Measurements from ENCODE around the gene NEURL1. TPM values are rescaled to one million over a fixed set of nuclear protein-coding genes. Genes with fewer than 3 reads are reported as not detected.
"Not testable (repeated sequence)": the region's sequence is repeated elsewhere in the genome, so short reads cannot be mapped to it uniquely, and the experiment has no call there.

The NEURL1 gene
- polyA plus RNA-seq, 1 donor = 40.5 TPM

DNA sequence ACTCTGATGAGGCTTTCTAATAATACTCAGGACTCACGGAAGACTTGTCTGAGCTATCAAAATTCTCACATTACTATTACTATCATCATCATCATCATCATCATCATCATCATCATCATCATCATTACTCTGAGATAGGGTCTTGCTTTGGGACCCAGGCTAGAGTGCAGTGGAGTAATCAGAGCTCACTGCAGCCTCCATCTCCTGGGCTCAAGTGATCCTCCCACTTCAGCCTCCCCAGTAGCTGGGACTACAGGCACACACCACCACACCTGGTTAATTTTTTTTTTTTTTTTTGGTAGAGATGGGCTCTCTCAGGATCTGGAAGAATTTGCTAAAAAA, 112.6 kb downstream of the NEURL1 start:
- DNase-seq (ENCODE audit: low read depth) = not testable (repeated sequence)

DNA sequence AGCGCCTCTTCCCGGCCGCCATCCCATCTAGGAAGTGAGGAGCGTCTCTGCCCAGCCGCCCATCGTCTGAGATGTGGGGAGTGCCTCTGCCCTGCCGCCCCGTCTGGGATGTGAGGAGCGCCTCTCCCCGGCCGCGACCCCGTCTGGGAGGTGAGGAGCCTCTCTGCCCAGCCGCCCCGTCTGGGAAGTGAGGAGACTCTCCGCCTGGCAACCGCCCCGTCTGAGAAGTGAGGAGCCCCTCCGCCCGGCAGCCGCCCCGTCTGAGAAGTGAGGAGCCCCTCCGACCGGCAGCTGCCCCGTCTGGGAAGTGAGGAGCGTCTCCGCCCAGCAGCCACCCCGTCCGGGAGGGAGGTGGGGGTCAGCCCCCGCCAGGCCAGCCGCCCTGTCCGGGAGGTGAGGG, 113.5 kb downstream of the NEURL1 start:
- not testable (repeated sequence) for DNase-seq (ENCODE audit: low read depth)

DNA sequence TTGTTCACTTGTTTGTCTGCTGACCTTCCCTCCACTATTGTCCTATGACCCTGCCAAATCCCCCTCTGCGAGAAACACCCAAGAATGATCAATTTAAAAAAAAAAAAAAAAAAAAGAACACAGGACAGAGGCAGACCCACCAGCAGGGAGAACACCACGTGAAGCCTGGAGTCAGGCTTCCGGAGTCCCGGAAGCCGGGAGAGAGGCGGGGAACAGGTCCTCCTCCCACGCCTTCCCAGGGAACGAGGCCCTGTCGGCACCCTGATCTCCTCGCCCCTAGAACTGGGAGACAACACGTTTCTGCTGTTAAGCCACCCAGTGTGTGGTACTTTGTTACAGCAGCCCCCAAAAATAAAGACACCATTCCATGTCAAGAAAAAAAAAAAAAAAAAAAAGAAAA, 114.6 kb downstream of the NEURL1 start:
- not testable (repeated sequence) for DNase-seq (ENCODE audit: low read depth)

DNA sequence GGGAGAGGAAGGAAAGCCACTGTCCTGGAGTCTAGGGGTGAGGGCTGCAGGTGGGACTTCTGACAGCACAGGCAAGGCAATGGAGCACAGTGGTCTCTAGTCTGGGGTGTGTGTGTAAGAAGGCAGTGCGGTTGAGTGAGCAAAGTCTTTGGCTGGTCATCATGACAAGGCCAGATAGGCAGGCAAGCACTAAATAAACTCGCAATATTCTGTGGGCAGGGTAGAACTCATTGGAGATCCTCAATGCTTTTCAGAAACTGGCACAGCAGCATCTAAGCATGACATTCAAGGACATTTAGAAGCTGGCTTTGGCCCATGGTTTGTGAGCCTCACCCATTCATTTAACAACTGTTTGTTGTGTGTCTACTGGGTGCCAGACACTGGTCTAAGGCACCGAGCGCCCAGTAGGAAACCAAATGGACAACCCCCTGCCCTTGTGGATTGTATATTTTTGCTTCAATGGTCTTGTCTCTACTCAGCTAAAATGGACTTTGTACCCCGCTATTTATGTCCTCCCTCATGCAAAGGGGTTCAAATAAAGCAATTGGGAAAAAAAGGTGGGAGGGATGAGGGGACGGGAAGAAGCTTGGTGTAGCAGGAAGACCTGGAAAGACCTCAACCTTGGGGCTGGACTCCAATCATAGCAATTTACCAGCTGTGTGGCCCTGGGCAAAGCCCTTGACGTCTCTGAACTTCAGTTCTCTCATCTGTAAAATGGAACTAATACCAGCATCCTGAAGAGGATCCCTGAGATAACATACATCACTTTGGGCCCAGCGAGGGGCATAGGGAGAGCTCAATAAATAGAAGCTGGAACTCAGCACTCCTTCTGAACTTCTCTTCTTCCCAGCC, 116.0 kb downstream of the NEURL1 start:
- DNase-seq (ENCODE audit: low read depth) = no peak

DNA sequence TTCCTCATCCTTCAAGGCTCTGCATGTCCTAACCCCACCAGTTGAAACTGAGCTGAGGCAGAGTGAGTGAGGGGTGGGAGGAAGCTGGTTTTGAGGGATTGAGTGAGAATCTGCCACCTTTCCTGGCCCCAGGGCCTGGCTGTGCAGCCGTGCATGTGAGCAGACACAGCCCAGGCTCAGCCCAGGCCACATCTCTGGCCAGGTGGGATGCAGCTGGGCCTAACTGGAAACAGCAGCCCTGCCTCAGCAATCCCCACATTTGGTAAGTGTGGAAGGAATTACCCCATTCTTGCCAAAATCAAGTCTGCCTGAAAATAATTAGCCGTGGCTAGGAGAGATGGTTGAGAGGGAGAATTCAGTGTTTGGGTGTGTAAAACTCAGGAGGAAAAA, 116.6 kb downstream of the NEURL1 start:
- DNase-seq (ENCODE audit: low read depth) = no peak

DNA sequence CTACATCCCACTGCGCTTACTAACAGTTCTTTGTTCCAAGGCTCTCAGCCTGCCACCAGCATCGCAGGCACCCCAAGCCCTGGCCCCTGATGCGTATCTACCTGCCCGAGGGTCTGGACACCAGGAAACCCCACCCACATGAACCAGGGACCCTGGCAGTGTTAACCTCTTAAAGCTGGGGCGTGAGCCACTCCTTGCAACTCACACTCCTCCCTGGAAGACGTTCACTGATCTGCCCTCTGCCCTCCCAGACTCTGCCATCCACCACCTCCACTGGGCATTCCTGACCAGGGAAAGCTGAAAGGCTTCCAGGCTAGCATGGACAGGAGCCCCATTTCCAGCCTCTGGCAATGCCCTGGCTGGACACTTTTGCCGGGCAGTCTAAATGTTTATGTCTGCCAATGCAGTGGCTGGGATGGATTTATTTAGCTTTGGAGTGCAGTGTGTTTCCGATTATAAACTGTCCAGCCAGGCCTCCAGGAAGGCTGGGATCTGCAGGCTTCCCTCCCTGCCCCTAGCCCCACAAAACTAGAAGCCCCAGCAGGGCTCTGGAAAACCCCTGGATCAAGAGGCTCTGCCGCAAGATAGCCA, 117.5 kb downstream of the NEURL1 start:
- no peak for DNase-seq (ENCODE audit: low read depth)

DNA sequence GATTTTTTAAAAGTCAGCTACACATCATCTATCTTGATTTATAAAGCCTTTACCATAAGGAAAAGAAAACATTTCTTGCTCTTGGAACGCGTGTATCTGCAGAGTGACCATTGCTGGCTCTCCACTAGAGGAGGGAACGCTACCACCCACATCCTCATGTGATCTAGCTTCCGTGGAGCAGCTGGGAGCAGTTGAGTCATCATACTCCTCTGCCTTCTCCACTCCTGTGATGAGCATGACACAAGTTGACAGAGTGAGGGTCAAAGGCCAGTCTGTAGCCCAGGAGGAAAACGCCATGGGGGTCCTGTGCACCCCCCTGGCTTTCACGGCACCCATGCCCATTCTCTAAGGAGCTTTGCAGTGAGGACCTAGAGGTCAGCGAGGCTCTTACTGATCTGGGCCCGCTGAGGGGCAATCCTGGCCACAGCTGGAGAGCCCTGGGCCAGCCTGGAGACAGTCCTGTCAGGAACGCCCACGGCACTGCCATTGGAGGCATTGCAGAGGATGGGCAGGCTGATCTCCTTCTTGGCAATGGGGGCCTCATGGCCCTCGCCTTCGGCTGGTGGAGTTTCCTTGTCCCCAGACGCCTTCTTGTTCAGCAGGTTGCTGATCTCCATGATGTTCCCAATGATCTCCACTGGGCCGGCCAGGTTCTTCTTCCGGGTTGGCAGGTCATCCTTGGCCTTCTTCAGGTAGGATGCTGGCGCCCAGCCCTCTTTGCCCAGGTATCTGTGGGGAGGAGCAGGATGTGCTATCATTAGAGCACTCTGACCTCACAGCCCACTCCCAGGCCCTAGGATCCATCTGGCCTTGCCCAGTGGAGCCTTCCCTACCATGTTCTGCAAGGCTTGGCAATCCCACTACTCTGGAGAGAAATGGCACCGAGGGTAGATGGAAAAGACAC, 119.2 kb downstream of the NEURL1 start:
- no peak for DNase-seq (ENCODE audit: low read depth)

DNA sequence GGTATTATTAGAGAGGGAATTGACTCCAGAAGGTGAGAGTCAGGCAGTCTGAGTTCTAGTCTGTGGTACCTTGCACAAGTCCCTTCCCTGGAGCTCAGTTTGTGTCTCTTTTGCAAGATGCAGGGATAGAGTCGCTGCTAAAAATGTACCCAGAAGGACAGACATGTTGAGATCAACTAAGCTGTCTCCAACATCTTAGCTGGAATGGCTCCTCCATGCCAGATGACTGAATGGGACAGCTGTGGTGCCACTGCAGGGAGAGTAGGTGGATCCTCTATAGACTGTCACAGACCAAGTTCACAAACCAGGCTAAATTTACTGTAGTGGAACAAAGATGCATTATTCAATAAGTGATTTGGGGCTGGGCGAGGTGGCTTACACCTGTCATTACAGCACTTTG, 120.1 kb downstream of the NEURL1 start:
- no peak for DNase-seq (ENCODE audit: low read depth)

DNA sequence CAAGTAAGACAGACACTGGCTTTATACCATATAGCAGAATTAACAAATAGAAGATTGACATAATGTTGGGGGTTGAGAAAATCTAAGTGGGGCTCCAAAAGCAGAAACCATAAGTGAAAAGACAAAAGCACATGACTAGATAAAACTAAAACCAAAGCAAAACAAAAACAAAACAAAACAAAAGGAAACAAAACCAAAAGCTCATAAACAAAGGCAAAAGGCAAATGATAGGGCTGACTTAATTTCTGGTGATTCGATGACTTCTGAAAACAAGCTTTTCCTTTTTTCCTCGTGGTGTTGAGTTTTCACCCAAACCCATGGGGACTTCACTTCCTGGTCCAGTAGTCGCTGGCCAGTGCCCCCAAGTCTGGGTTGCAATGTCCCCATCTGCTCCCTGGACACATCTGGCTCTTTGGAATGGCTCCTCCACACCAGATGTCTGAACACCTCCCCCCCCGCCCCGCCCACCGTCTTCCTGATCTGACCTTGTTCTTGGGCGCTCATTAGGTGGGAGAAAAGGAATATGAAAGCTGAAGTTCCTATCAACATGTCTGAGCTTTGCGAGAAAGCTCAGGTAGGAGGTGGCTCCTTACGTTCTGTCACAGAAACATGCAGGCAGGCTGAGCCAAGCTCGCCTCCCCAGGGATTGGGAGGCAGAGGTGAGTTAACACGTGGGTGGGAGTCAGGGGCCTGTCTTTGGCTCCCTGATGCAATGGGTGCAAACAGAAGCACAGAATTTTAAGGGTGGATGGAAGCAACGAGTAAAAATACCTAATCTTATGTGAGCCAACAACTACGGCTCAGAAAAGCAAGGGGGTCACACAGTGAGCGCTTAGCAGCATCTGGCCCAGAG, 121.0 kb downstream of the NEURL1 start:
- DNase-seq (ENCODE audit: low read depth) = no peak

DNA sequence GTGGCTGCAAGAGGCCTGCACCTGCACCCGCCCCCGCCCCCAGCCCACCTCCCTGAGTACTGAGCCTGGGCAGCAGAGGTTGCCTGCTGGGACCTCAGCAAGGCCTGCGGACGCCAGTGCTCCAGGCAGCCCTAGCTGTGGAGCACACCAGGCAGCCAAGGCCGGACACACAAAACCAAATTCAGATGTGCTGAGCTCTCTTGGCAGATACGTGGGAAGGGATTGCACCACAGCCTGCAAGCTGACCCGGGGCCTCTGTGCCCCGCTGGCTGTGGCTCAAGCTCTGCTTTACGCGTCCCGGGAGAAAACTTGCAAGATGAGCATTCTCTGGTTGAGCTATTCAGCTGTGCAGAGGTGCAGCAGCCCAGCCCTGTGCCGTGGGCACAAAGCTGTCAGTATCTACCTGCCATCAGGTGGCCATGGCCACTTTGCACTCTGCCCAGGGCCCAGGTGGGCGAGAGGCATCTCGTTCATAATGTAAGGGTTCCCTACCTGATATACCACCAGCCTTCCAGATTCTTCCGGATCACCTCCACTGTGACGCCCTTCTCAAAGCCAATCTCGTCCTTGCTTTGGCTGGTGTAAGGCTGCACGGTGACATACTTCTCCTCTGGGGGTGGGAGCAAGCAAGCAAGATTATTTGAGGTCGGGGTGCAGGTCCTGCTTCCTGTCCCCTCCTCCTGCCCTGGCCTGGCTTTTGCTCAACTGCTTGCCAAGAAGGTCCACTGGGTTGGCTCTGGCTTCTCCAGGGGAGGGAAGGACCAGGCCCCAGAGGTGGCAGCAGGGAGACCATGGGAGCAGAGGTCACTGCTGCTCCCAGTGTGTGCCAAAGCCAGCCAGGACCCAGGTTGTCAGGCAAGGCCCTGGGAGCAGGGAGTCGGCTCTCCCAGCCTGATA, 123.4 kb downstream of the NEURL1 start:
- DNase-seq (ENCODE audit: low read depth) = peak; percentile 55

DNA sequence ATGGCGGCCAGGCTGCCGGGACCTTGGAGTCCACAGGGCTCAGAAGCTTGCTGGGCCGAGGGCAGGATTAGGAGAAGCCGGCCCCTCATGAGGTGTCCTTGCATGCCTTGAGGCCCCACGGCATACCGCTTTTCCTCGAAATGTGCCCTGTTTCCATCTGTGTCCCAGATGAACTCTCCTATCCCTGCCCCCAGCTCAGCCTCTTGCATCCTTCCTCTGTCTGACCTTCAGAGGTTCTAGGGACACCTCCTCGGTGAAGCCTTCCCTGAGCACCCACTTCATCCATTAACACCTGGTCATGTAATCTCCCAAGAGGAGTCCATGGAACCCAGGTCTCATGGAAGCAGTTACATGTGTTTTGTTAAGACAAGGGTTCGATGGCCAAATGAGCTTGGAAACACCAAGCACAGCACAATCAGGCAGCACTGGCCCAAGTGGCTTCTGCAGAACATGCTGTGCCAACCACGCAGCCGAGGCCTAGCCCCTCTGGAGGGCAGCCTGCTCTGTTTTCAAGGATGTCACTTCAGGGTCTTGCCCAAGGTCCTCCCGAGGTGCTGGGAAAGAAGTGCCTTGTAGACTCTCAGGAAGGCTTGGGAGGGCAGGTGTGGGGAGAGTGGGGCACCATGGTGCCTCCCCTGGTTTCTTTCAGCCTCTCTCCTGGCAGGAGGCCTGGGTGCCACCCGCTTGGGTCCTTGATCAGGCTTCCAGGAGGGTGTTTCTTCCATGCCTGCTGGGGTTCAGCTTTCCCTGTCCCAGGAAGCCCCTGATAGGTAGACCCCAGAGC, 124.3 kb downstream of the NEURL1 start:
- no peak for DNase-seq (ENCODE audit: low read depth)

DNA sequence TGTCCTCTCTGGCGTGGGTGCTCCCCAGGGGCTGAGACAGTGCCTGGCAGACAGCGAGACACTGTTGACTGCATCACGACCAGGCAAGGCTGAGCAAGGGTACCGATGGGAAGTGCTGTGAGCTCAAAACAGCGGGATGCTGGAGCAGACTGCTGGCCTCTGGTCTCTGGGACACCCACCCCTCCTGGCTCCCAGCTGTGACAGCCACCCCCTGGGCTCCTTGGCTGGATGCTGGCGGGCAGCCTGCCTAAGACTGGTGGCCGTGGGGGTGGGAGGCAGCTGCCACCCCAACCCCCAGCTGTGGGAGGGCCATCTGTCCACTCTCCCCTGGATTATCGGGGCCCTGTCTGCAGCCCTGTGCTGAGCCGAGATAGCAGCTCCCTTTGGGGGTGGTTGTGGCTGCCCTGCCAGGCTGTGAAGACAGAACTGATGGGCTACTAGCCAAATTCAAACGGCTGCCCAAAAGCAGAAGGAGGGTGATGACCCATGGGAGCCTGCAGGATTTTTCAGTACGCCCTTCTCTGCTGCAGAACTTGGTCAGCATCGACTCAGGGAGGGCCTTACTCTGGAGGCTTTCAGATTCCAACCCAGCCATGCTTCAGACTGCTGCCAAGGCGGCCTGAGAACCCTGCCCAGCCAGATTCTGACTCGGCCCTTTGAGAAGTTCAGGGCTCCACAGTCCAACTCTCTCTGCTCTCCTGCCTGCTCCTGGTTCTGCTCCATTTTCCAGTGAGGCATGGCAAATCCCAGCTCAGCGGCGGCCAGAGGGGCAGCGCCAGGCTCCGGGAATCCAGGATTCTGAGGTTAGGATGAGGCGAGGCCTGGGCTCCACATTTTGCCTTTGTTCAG, 125.3 kb downstream of the NEURL1 start:
- no peak for DNase-seq (ENCODE audit: low read depth)

DNA sequence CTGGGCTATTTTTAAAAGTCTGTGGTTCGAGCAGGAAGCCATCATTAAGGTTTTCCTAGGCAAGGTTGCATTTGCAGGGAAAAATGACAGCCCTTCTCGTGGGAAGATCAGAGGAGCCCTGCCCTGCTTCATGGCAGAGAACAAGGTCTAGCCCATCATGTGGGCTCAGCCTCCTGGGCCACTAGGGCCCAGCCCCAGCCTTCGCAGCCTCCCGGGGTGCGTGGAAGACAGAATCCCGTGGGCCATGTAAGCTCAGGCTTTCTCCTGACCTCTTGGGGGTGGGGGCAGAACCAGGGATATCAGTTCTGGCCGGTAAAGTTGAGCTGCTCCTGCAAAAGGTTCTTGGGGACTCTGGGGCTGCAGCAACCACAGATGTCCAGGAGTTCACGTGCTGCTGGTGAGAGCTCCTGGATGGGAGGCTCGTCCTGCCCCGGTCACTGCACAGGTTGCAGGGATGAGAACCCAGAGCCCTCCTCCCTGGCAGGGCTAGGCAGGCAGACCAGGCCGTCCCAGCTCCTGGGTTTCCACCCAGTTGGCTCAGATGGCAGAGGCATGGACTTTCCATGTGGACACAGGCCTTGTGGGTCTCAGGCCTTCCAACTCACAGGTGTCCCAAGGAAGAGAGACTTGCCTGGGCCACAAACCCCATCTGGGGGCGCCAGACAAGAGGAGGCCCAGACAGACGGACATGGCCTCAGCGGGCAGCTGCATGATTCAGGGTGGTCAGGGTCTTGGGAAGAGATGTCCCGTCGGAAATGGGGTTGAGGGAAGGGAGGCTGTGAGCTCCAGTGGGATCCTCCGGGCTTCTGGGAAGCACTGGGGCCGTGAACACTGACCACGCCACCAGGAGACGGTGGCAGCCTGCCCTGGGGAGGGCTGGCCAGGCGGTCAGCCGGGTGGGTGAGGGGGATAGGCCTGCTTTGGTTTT, 126.2 kb downstream of the NEURL1 start:
- no peak for DNase-seq (ENCODE audit: low read depth)

DNA sequence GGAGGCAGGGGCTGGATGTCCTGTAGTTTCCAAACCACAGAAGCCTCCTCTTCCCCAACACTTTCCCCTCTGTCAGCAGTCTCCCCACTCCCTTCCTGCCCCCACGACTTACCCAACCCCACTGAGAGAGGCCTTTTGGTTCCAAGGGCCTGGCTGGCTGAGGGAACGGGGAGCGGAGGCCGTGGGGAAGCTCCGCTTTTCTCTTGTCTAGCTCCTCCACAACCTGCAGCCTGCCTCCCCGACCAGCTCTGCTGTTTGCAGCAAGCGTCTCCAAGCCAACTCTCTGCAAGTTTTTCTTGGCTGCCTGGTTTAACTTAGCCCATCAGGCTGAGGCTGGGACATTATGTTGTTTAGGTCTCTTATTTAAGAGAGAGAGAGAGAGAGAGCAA, 126.8 kb downstream of the NEURL1 start:
- DNase-seq (ENCODE audit: low read depth) = no peak

DNA sequence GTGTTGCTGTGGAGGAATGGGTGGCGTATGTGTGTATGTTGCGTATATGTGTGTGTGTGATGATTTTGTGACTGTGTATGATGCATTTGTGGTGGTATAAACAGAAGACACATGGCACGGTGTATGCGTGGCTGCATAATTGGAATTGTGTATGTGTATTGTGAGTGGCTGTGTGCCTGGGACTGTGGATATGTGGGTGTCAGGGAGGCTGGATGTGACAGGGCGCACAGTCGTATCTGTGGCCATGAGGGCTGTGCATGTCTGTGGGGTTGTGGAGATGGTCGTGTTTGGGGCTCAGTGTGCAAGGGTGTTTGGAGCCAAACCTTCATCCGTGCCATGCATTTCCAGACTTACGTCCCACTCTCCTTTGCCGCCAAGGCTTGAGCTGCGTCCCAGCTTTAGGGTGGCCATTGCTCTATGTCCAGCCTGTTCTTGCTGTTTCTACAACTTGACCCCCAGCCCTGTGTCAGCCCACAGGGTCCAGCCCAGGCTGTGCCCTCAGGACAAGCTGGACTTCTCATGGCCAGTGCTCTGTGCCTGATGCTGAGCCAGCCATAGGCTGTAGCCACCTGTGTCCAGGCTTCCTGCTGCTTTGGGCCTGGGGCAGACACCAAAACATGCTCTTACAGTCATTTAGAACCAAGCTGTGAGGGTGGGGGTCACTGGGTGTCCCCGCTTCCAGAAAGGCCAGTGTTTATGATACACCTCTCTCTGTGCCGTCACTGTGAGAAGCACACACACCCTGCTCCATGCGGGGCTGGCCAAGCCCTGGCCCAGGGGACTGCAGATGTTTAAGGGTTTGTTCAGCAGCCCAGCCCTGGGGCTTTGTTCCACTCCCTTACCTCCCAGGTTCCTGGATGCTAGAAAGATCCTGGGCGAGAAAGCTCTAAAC, 127.6 kb downstream of the NEURL1 start:
- DNase-seq (ENCODE audit: low read depth) = no peak

DNA sequence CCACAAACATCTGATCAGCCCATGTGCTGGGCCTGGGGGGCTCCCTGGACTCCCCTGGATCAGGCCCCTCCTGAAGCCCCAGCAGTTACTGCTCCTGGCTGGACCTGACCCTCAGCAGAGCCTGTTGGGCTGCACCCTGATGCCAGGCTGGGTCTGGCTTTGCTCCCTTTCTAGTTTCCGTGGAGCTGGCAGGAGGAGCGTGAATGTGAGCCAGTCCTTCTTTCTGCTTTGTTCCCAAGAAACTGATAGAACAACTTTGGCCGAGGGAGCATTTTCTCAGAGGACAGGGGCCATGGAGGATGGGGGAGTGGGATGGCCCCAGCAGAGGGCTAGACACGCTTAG, 128.2 kb downstream of the NEURL1 start:
- no peak for DNase-seq (ENCODE audit: low read depth)

DNA sequence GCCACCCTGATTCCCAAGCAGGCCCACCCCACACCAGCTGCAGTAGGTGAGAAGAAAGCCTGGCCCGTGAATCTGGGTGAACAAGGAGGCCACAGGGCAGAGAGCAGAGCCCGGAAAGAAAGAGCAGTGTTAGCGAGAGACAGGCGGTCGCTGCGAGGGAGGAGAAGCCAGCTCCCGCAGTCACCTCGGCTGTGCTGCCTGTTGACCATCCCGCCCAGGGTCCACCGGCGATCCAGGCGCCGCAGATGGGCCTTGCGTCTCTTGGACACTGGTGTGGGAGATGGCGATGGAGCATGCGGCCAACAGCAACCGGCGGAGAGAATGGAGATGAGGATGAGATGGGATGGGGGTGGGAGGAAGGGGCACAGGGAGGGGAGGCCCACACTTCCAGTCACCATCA, 128.8 kb downstream of the NEURL1 start:
- no peak for DNase-seq (ENCODE audit: low read depth)

Measured in forelimb muscle (tissue), 1 donor.